Measurements from ENCODE around the gene FKRP. TPM values are rescaled to one million over a fixed set of nuclear protein-coding genes. Genes with fewer than 3 reads are reported as not detected.

The FKRP gene
- polyA plus RNA-seq, 2 of the 4 experiments (the other 2 are of a cell fraction): 14.7 to 18.8 TPM

DNA sequence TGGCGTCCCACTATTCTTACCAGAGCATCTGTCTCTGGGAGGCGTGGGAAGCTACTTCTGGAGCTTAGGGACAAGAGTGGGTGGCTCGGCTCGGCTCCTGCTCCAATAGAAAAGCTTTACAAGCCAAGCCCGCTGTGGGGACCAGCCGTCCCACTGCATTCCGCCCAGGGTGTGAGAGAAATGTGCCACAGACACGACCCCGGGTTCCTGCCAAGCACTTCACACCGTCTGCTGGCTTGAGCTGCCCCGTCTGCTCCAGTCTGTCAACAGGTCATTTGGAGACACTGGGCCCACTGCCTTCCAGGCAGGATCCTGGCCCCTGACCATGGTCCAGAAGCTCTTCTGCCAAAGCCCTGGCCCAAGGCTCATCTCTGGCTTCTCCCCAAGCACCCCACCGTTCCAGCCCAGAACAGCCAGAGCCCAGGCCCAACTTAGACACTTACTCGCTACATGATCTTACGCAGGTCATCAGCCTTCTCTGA lies 6.5 kb upstream of the FKRP start (continued):
- TF ChIP-seq, protein P1, sequence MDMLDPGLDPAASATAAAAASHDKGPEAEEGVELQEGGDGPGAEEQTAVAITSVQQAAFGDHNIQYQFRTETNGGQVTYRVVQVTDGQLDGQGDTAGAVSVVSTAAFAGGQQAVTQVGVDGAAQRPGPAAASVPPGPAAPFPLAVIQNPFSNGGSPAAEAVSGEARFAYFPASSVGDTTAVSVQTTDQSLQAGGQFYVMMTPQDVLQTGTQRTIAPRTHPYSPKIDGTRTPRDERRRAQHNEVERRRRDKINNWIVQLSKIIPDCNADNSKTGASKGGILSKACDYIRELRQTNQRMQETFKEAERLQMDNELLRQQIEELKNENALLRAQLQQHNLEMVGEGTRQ (IDR thresholded peaks at IDR 0.05): no peak
- TF ChIP-seq, protein P2, sequence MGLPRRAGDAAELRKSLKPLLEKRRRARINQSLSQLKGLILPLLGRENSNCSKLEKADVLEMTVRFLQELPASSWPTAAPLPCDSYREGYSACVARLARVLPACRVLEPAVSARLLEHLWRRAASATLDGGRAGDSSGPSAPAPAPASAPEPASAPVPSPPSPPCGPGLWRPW (IDR thresholded peaks at IDR 0.05): no peak
- TF ChIP-seq SREBF2 (IDR thresholded peaks at IDR 0.05) (no peak), HOXB5 (CRISPR knock-in tag; IDR thresholded peaks at IDR 0.05) (no peak), CEBPB (IDR thresholded peaks at IDR 0.05) (no peak), ZC3H11A (IDR thresholded peaks at IDR 0.05) (no peak)
- TF ChIP-seq, protein P3, sequence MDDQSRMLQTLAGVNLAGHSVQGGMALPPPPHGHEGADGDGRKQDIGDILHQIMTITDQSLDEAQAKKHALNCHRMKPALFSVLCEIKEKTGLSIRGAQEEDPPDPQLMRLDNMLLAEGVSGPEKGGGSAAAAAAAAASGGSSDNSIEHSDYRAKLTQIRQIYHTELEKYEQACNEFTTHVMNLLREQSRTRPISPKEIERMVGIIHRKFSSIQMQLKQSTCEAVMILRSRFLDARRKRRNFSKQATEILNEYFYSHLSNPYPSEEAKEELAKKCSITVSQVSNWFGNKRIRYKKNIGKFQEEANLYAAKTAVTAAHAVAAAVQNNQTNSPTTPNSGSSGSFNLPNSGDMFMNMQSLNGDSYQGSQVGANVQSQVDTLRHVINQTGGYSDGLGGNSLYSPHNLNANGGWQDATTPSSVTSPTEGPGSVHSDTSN (IDR thresholded peaks at IDR 0.05): no peak

DNA sequence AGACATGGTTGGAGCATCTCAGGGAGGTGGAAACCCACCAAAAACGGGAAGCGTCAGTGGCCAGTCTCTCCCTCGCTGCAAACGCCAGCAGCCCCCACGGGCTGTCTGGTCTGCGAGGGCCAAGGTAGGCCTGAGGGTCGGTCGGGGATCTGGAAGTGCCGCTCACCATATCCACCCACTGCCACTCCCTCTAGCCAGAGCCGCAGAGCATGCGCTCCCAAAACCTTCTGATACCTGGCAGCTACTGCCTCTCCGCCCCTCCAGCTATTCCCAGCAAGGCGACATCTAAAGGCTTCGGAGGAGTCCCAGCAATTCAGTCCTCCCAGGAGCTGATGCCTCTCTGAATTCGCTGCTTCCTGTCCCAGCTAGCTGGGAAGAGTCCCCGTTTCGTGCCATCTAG lies 4.4 kb upstream of the FKRP start:
- TF ChIP-seq BHLHE40 (IDR thresholded peaks at IDR 0.05; ENCODE audit: low read depth, low read length) (no peak), TP53 (CRISPR knock-in tag; IDR thresholded peaks at IDR 0.05) (no peak), KDM1A (IDR thresholded peaks at IDR 0.05; ENCODE audit: low read depth) (no peak), RFX5 (IDR thresholded peaks at IDR 0.05) (no peak), FOSB (CRISPR knock-in tag; IDR thresholded peaks at IDR 0.05) (no peak), SMC3 (IDR thresholded peaks at IDR 0.05) (no peak), HDAC2 (IDR thresholded peaks at IDR 0.05) (no peak), KDM5A (IDR thresholded peaks at IDR 0.05) (no peak), RAD21 (conservative IDR thresholded peaks at IDR 0.05 in 1 of 2, IDR thresholded peaks at IDR 0.05 in 1 of 2) (no peak)
- TF ChIP-seq, protein P4, sequence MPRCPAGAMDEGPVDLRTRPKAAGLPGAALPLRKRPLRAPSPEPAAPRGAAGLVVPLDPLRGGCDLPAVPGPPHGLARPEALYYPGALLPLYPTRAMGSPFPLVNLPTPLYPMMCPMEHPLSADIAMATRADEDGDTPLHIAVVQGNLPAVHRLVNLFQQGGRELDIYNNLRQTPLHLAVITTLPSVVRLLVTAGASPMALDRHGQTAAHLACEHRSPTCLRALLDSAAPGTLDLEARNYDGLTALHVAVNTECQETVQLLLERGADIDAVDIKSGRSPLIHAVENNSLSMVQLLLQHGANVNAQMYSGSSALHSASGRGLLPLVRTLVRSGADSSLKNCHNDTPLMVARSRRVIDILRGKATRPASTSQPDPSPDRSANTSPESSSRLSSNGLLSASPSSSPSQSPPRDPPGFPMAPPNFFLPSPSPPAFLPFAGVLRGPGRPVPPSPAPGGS (IDR thresholded peaks at IDR 0.05): no peak
- TF ChIP-seq, protein P1 (IDR thresholded peaks at IDR 0.05): no peak
- TF ChIP-seq, protein P5, sequence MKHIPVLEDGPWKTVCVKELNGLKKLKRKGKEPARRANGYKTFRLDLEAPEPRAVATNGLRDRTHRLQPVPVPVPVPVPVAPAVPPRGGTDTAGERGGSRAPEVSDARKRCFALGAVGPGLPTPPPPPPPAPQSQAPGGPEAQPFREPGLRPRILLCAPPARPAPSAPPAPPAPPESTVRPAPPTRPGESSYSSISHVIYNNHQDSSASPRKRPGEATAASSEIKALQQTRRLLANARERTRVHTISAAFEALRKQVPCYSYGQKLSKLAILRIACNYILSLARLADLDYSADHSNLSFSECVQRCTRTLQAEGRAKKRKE (CRISPR knock-in tag; IDR thresholded peaks at IDR 0.05; ENCODE audit: low read depth): no peak
- Histone ChIP-seq H3K9me3 (no peaks in the 10 kb centered on the region), H3K4me1 (peaks cover 12% of the 10 kb centered on the region), H3K4me2 (no peak overlapping the region), H3K27ac (no peak overlapping the region), H3K4me3 (no peak overlapping the region)
- DNase-seq (ENCODE audit: low read depth in 1 of 2, low spot score in 1 of 2) (no peak), ATAC-seq (no peak), FAIRE-seq (no peak)
- CTCF ChIA-PET: interaction anchor here (0.7 to 12.9 kb wide), 13 partner anchors 10 to 195 kb away, joined by 3 to 205 read pairs (median 5); no protein-coding TSS in a partner anchor
- 90% methylated on average over 13 of the region's 17 CpGs for WGBS (ENCODE audit: missing lambda C conversion rate)
- POLR2A ChIA-PET: no interaction called here

DNA sequence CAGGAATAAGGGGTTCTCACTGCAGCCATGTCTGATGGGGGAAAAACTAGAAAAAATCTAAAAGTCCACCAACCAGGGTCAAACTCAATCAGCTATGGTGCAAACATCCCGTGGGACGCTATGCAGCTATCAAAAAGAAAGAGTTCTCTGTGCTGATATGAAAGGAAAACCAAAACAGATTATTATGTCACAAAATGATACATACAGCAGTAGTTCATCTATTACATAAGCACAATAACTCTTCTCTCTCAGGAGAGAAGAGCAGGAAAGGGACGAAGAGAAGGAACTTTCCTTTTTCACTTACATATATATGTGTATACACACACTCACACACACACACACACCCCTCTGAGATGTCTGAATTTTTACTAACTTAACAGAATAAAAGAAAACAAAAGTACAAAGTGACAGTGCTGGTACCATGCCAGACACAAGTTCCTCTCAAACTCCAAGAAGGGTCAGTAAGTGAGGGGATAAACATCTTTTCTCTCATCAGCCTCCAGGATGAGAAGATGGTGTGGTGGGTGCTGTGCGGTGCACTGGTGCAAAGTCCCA lies 2.9 kb upstream of the FKRP start:
- no peak overlapping the region for H3K27ac ChIP-seq
- H3K4me1 ChIP-seq: peaks cover 17% of the 10 kb centered on the region
- no peak overlapping the region for H3K4me2 ChIP-seq
- ATAC-seq (no peak), FAIRE-seq (no peak), DNase-seq (ENCODE audit: low read depth in 1 of 2, low spot score in 1 of 2) (no peak)
- ChIA-PET CTCF (interaction anchor here (1.0 to 12.9 kb wide), 8 partner anchors 9 to 249 kb away, joined by 3 to 205 read pairs (median 8); no protein-coding TSS in a partner anchor), POLR2A (no interaction called here)
- H3K9me3 ChIP-seq: no peaks in the 10 kb centered on the region
- H3K4me3 ChIP-seq: no peak overlapping the region
- no peak for TF ChIP-seq NR3C1 (IDR thresholded peaks at IDR 0.05)
- TF ChIP-seq PHF8 (IDR thresholded peaks at IDR 0.05; ENCODE audit: borderline replicate concordance, low read depth): no peak
- TF ChIP-seq CBX8 (IDR thresholded peaks at IDR 0.05): no peak
- TF ChIP-seq, protein P5 (CRISPR knock-in tag; IDR thresholded peaks at IDR 0.05; ENCODE audit: low read depth): no peak
- TF ChIP-seq HOXB5 (CRISPR knock-in tag; IDR thresholded peaks at IDR 0.05): no peak
- TF ChIP-seq EHMT2 (IDR thresholded peaks at IDR 0.05; ENCODE audit: low read depth): no peak
- no peak for TF ChIP-seq KDM5A (IDR thresholded peaks at IDR 0.05)
- no peak for TF ChIP-seq CHD4 (IDR thresholded peaks at IDR 0.05; ENCODE audit: borderline replicate concordance)
- TF ChIP-seq ZNF302 (CRISPR knock-in tag; IDR thresholded peaks at IDR 0.05): no peak
- TF ChIP-seq RAD21 (conservative IDR thresholded peaks at IDR 0.05 in 1 of 2, IDR thresholded peaks at IDR 0.05 in 1 of 2): no peak
- TF ChIP-seq RFX5 (IDR thresholded peaks at IDR 0.05): no peak
- WGBS (ENCODE audit: missing lambda C conversion rate): 90% methylated on average over 4 of the region's 4 CpGs

Measured in A549 (cell line).